ENCODE measurements around the gene FAM3A. TPM values are rescaled to one million over a fixed set of nuclear protein-coding genes. Genes with fewer than 3 reads are reported as not detected.
A peak's percentile ranks its signal among the peaks of the same experiment; 100 is the strongest.

FAM3A gene
- total RNA-seq, 1 donor from 2014 or later = 4.5 TPM

- no peaks in the 10 kb centered on the region for H3K9me3 ChIP-seq (ENCODE audit: low read depth)
- no peak for DNase-seq (ENCODE audit: low spot score)
- no peak overlapping the region for H3K4me3 ChIP-seq
- H3K79me2 ChIP-seq (ENCODE audit: low read depth) = no peaks in the 10 kb centered on the region
- TF ChIP-seq CTCF (IDR thresholded peaks at IDR 0.05) (no peak), EZH2 (IDR thresholded peaks at IDR 0.05) (no peak), EZH2phosphoT487 (IDR thresholded peaks at IDR 0.05) (no peak)
- no peaks in the 10 kb centered on the region for H3K27me3 ChIP-seq
- no peaks in the 10 kb centered on the region for H3K4me1 Mint-ChIP-seq
- no peak overlapping the region for H3K4me3 Mint-ChIP-seq
- H3K9ac ChIP-seq = no peak overlapping the region
- no peak overlapping the region for H2AFZ ChIP-seq (replicated peaks)
- H3K27me3 Mint-ChIP-seq (ENCODE audit: insufficient read depth, low read depth) = peaks cover 5% of the 10 kb centered on the region
- H3F3A ChIP-seq (ENCODE audit: low read depth) = no peaks in the 10 kb centered on the region
- peaks cover 3% of the 10 kb centered on the region for H3K36me3 Mint-ChIP-seq
- no peaks in the 10 kb centered on the region for H3K4me1 ChIP-seq
- peaks cover 9% of the 10 kb centered on the region for H3K9me3 Mint-ChIP-seq
- no peak overlapping the region for H3K27ac ChIP-seq
- H3K36me3 ChIP-seq = no peaks in the 10 kb centered on the region
- no peak overlapping the region for H3K4me2 ChIP-seq
- no peaks in the 10 kb centered on the region for H4K20me1 ChIP-seq (ENCODE audit: low read depth)
- no peak overlapping the region for H3K27ac Mint-ChIP-seq
These were observed 16.7 kb upstream of the FAM3A start for GRCh38 chrX:154532690-154533089.

DNA sequence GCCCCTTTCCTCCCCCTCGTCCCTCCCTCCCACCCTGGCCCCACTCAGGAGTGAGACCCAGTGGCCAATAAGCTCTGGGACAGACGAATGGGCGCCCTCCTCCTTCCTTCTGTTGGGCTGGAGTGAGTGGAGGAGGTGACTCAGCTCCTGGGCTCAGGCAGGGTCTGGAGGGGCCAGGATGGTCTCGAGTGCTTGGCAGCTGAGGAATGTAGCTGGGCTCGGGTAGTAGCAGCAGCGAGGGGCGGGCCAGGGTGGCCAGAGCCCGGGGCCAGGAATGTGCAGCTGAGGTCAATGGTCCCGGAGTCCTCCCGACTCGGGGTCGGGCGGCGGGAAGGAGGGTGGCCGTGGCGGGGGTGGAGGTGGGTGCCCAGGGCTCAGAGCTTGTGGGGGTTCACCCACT lies 15.6 kb upstream of the FAM3A start:
- Histone ChIP-seq H3K4me3 (no peak overlapping the region), H3K9ac (no peak overlapping the region), H3K4me1 (peaks cover 3% of the 10 kb centered on the region), H2AFZ (replicated peaks) (no peak overlapping the region), H3K36me3 (no peaks in the 10 kb centered on the region), H3K9me3 (ENCODE audit: low read depth) (no peaks in the 10 kb centered on the region), H4K20me1 (ENCODE audit: low read depth) (no peaks in the 10 kb centered on the region), H3K27ac (no peak overlapping the region), H3K79me2 (ENCODE audit: low read depth) (no peaks in the 10 kb centered on the region), H3K4me2 (no peak overlapping the region), H3F3A (ENCODE audit: low read depth) (peaks cover 4% of the 10 kb centered on the region), H3K27me3 (no peaks in the 10 kb centered on the region)
- Mint-ChIP-seq H3K4me1 (peaks cover 8% of the 10 kb centered on the region), H3K4me3 (no peak overlapping the region), H3K9me3 (peaks cover 9% of the 10 kb centered on the region), H3K36me3 (peaks cover 3% of the 10 kb centered on the region), H3K27ac (no peak overlapping the region), H3K27me3 (ENCODE audit: insufficient read depth, low read depth) (peaks cover 3% of the 10 kb centered on the region)
- TF ChIP-seq EZH2 (IDR thresholded peaks at IDR 0.05) (no peak), CTCF (IDR thresholded peaks at IDR 0.05) (no peak), EZH2phosphoT487 (IDR thresholded peaks at IDR 0.05) (no peak)
- no peak for DNase-seq (ENCODE audit: low spot score)

DNA sequence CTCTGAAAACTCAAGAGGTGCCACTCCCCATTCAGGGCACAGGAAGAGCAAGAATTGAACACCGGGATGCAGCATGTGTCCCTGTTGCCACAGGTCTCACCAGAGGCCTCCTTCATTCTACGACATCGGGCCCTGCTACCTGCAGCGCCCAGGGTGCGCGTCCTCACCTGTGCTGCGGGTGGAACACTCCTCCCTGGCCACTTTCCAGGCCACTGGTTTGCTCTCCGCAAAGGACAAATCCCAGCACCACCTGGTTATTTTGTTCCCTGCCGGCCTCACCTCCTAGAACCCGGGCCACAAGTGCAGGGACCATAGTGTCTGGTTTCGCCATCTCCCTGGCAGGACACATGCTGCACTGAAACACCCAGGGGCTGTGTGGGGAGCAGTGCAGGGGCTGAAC lies 14.3 kb upstream of the FAM3A start:
- no peaks in the 10 kb centered on the region for H3K36me3 ChIP-seq
- Mint-ChIP-seq H3K4me1 (peaks cover 8% of the 10 kb centered on the region), H3K27ac (no peak overlapping the region), H3K4me3 (no peak overlapping the region), H3K9me3 (peaks cover 12% of the 10 kb centered on the region), H3K27me3 (ENCODE audit: insufficient read depth, low read depth) (peaks cover 7% of the 10 kb centered on the region), H3K36me3 (peaks cover 3% of the 10 kb centered on the region)
- no peaks in the 10 kb centered on the region for H4K20me1 ChIP-seq (ENCODE audit: low read depth)
- DNase-seq (ENCODE audit: low spot score) = no peak
- H3K4me3 ChIP-seq = no peak overlapping the region
- peaks cover 4% of the 10 kb centered on the region for H3F3A ChIP-seq (ENCODE audit: low read depth)
- H2AFZ ChIP-seq (replicated peaks) = no peak overlapping the region
- no peak overlapping the region for H3K4me2 ChIP-seq
- no peaks in the 10 kb centered on the region for H3K9me3 ChIP-seq (ENCODE audit: low read depth)
- H3K4me1 ChIP-seq = peaks cover 3% of the 10 kb centered on the region
- H3K27ac ChIP-seq = no peak overlapping the region
- TF ChIP-seq EZH2 (IDR thresholded peaks at IDR 0.05) = no peak
- H3K27me3 ChIP-seq = peaks cover 5% of the 10 kb centered on the region
- H3K9ac ChIP-seq = no peak overlapping the region
- no peaks in the 10 kb centered on the region for H3K79me2 ChIP-seq (ENCODE audit: low read depth)

DNA sequence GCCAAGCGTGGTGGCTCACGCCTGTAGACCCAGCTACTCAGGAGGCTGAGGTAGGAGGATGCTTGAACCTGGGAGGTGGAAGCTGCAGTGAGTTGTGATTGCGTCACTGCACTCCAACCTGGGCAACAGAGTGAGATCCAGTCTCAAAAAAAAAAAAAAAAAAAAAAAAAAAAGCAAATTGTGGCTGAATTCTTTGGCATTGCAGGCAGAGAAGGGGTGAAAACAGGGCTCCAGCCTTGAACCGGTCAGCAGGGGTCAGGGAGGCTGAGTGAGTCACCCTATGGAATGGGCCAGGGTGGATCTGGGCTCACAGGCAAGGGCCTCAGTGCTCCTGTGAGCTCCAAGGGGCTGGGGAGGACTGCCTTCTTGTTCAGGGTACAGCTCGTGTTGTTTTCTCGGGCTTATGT lies 13.2 kb upstream of the FAM3A start:
- H3K36me3 ChIP-seq = no peaks in the 10 kb centered on the region
- peaks cover 3% of the 10 kb centered on the region for H3K36me3 Mint-ChIP-seq
- no peak for DNase-seq (ENCODE audit: low spot score)
- peaks cover 3% of the 10 kb centered on the region for H3K4me1 ChIP-seq
- H3F3A ChIP-seq (ENCODE audit: low read depth) = peaks cover 4% of the 10 kb centered on the region
- peaks cover 8% of the 10 kb centered on the region for H3K4me1 Mint-ChIP-seq
- peaks cover 12% of the 10 kb centered on the region for H3K9me3 Mint-ChIP-seq
- no peaks in the 10 kb centered on the region for H4K20me1 ChIP-seq (ENCODE audit: low read depth)
- peaks cover 7% of the 10 kb centered on the region for H3K27me3 Mint-ChIP-seq (ENCODE audit: insufficient read depth, low read depth)
- H3K27me3 ChIP-seq = peaks cover 11% of the 10 kb centered on the region
- H3K4me3 ChIP-seq = no peak overlapping the region
- H3K9ac ChIP-seq = no peak overlapping the region
- no peaks in the 10 kb centered on the region for H3K79me2 ChIP-seq (ENCODE audit: low read depth)
- TF ChIP-seq EZH2phosphoT487 (IDR thresholded peaks at IDR 0.05) (no peak), EZH2 (IDR thresholded peaks at IDR 0.05) (no peak), CTCF (IDR thresholded peaks at IDR 0.05) (no peak)
- no peak overlapping the region for H3K27ac Mint-ChIP-seq
- no peak overlapping the region for H2AFZ ChIP-seq (replicated peaks)
- no peak overlapping the region for H3K27ac ChIP-seq
- H3K9me3 ChIP-seq (ENCODE audit: low read depth) = no peaks in the 10 kb centered on the region
- peak overlapping the region; percentile 18 for H3K4me3 Mint-ChIP-seq
- H3K4me2 ChIP-seq = no peak overlapping the region

Data from neural progenitor cell (in vitro differentiated cells).